GM12865 (cell line): ENCODE data around the gene CDC42BPA.

Experiments
- DNase-seq: peaks from one replicate; pipeline ENCODE4 v3.0.0; 2010; ENCODE audit warnings: low read depth
- H3K4me3 ChIP-seq: 2 replicates; pipeline ENCODE4 v1.5.1; 2011; ENCODE audit warnings: mild to moderate bottlenecking, low read depth, low read length, control low read depth
- CTCF ChIP-seq: IDR thresholded peaks from 2 replicates; pipeline ENCODE4 v1.5.1; 2011; ENCODE audit warnings: low read length, control low read depth, low read depth, inconsistent platforms; ENCODE audit not compliant: insufficient read depth; ENCODE audit errors: missing control alignments

CDC42BPA gene

GRCh38 chr1:226983247-226983991, 334.9 kb downstream of the CDC42BPA start:
- no peak overlapping the region for H3K4me3 ChIP-seq
- no peak for DNase-seq
- TF ChIP-seq CTCF, result no peak

- H3K4me3 ChIP-seq, result no peak overlapping the region
- TF ChIP-seq CTCF, result no peak
- DNase-seq, result no peak
Observed at GRCh38 chr1:226982451-226983177, 335.7 kb downstream of the CDC42BPA start.

- no peak for DNase-seq
- no peak overlapping the region for H3K4me3 ChIP-seq
- no peak for TF ChIP-seq CTCF
Observed at GRCh38 chr1:226981838-226982237, 336.5 kb downstream of the CDC42BPA start.

GRCh38 chr1:226981386-226981817, 336.9 kb downstream of the CDC42BPA start:
- DNase-seq, result no peak
- H3K4me3 ChIP-seq, result no peak overlapping the region
- no peak for TF ChIP-seq CTCF

- DNase-seq, result no peak
- no peak for TF ChIP-seq CTCF
- no peak overlapping the region for H3K4me3 ChIP-seq
Observed at GRCh38 chr1:226980565-226981385, 337.5 kb downstream of the CDC42BPA start.

- DNase-seq, result no peak
- no peak overlapping the region for H3K4me3 ChIP-seq
- TF ChIP-seq CTCF, result no peak
Observed at GRCh38 chr1:226980122-226980560, 338.2 kb downstream of the CDC42BPA start.
